Measurements from ENCODE around the gene SFXN1.
"Not testable (repeated sequence)": the region's sequence is repeated elsewhere in the genome, so short reads cannot be mapped to it uniquely, and the experiment has no call there.

The SFXN1 gene

GRCh38 chr5:175478384-175479124 lies at the start of gene SFXN1:
SFXN1 (plus strand) TSS chr5:175478560; CDS start chr5:175492104, 13,544 bp downstream.
- peak; percentile 88 for DNase-seq

GRCh38 chr5:175434800-175435199 lies 43.6 kb upstream of the SFXN1 start:
- no peak for DNase-seq

- DNase-seq = no peak
These were observed 42.0 kb upstream of the SFXN1 start for GRCh38 chr5:175436359-175436758.

- no peak for DNase-seq
These were observed 40.0 kb upstream of the SFXN1 start for GRCh38 chr5:175438234-175438857.

GRCh38 chr5:175443514-175444059 lies 34.8 kb upstream of the SFXN1 start:
- DNase-seq = no peak

GRCh38 chr5:175444060-175444904 lies 34.1 kb upstream of the SFXN1 start, which contains the start of gene DRD1:
DRD1 (minus strand) TSS chr5:175444182; CDS start chr5:175443099, 1,083 bp downstream.
- peak; percentile 65 for DNase-seq

- DNase-seq = no peak
These were observed 33.4 kb upstream of the SFXN1 start for GRCh38 chr5:175444905-175445456.

- not testable (repeated sequence) for DNase-seq
These were observed 32.0 kb upstream of the SFXN1 start for GRCh38 chr5:175446378-175446777.

GRCh38 chr5:175447571-175447970 lies 30.8 kb upstream of the SFXN1 start:
- DNase-seq = no peak

- no peak for DNase-seq
These were observed 30.1 kb upstream of the SFXN1 start for GRCh38 chr5:175448276-175448675.

- no peak for DNase-seq
These were observed 26.2 kb upstream of the SFXN1 start for GRCh38 chr5:175452166-175452565.

GRCh38 chr5:175454338-175454737 lies 24.0 kb upstream of the SFXN1 start:
- DNase-seq = not testable (repeated sequence)

- DNase-seq = no peak
These were observed 22.1 kb upstream of the SFXN1 start for GRCh38 chr5:175456105-175456742.

GRCh38 chr5:175457466-175457865 lies 20.9 kb upstream of the SFXN1 start:
- DNase-seq = no peak

- no peak for DNase-seq
These were observed 18.2 kb upstream of the SFXN1 start for GRCh38 chr5:175460126-175460525.

GRCh38 chr5:175460552-175460951 lies 17.8 kb upstream of the SFXN1 start:
- no peak for DNase-seq

GRCh38 chr5:175461370-175461769 lies 17.0 kb upstream of the SFXN1 start:
- no peak for DNase-seq

- DNase-seq = no peak
These were observed 14.7 kb upstream of the SFXN1 start for GRCh38 chr5:175463641-175464040.

GRCh38 chr5:175464074-175464941 lies 14.1 kb upstream of the SFXN1 start:
- DNase-seq = peak; percentile 82

GRCh38 chr5:175464942-175465233 lies 13.5 kb upstream of the SFXN1 start:
- no peak for DNase-seq

- DNase-seq = no peak
These were observed 13.1 kb upstream of the SFXN1 start for GRCh38 chr5:175465282-175465681.

Measured in activated CD4-positive, alpha-beta T cell treated with anti-CD3 and anti-CD28 coated beads for 48 hours (primary cell).